Measurements from ENCODE around the gene ENKUR.

DNA sequence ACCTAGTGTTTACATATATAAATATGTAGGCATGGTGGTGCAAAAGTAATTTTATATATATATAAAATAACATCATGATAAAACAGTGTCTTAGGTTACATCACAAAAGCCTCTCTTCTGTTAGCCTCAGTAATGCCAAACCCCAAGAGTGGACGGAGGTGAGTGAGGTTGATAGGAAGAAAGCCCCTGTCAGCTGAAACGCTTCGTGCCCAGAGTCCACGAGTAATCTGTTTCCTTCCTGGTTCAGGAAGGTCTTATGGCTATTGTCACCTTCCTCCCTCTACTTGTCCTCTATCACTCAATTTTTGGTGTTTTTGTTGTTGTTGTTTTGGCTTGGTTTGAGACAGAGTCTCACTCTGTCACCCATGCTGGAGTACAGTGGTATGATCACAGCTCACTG lies 41.9 kb upstream of the ENKUR start:
- no peak for TF ChIP-seq YY1 (IDR thresholded peaks at IDR 0.05; ENCODE audit: insufficient read depth, insufficient read length)
- TF ChIP-seq ZNF274 (IDR thresholded peaks at IDR 0.05; ENCODE audit: low read depth, low read length): no peak
